Hepatocyte (in vitro differentiated cells): Measurements from ENCODE around the gene RPL18.

ENCODE experiments used
- CTCF ChIP-seq: fragments of 200-600 bp; sonication (generic); IDR thresholded peaks from 2 replicates; pipeline ENCODE4 v1.5.1; 2016; ENCODE audit warnings: antibody characterized with exemption, mild to moderate bottlenecking; ENCODE audit not compliant: poor library complexity
- EZH2 ChIP-seq: fragments of 200-600 bp; sonication (generic); IDR thresholded peaks from 2 replicates; pipeline ENCODE4 v1.6.1; 2016; ENCODE audit warnings: antibody characterized with exemption, mild to moderate bottlenecking, borderline replicate concordance
- EZH2phosphoT487 ChIP-seq: fragments of 200-600 bp; sonication (generic); IDR thresholded peaks from one replicate; pipeline ENCODE4 v1.6.1; 2018; ENCODE audit warnings: antibody characterized with exemption, mild to moderate bottlenecking, low read depth, moderate library complexity; ENCODE audit not compliant: unreplicated experiment, severe bottlenecking

DNA sequence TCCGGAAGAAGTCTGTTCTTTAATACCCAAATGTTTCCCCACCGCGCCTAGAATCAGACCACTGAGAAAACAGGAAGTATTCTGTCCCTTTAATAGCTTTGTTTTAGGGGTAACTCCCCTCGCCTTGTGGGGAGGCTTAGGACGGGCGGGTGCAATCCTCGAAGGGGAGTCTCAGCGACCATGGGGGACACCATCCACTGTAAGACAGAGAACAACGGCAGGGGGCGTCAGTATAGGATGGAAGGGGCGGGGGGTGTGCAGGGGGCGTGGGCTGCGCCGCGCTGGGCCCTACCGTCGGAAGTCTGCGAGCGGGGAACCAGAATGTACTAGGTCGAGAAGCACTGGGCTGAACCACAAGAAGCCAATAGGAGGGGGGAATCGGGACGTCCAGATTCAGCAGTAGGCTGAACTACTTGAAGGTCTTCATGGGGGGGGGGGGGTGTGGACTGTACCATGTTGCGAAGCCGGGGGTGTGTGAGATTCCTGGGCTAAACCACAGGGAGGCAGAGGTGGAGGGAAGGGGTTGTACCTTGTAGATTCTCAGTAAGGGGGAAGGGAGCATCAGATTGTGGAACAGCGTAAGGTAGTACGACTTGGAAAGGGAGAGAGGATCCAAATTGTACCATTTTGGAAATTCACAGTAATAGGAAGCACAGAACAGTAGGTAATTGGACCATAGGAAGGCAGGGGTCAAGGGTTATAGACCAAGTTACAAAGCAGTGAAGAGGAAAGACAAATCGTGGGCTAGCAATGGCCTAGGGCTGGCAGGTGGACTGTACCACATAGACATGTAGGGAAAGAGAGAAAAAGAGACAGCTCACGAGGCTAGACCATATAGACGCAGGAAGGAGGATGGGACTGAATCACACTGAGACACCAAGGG lies 19.2 kb upstream of the RPL18 start:
- peak; percentile 25 for TF ChIP-seq CTCF
- no peak for TF ChIP-seq EZH2phosphoT487
- no peak for TF ChIP-seq EZH2
